ENCODE data around the gene DPYSL5. TPM values are rescaled to one million over a fixed set of nuclear protein-coding genes. Genes with fewer than 3 reads are reported as not detected.

The DPYSL5 gene
- total and polyA plus RNA-seq, 2 donors (not counting 1 experiment from before 2014, with no cell fraction given), result not detected

- CTCF ChIA-PET, result interaction anchor here (0.9 to 2.8 kb wide), 3 partner anchors 8 to 35 kb away, joined by 3 to 10 read pairs (median 3); no protein-coding TSS in a partner anchor
- Mint-ChIP-seq H3K27me3 (peaks cover 16% of the 10 kb centered on the region), H3K4me1 (no peaks in the 10 kb centered on the region), H3K9me3 (ENCODE audit: insufficient read depth) (no peaks in the 10 kb centered on the region), H3K27ac (no peak overlapping the region), H3K4me3 (no peak overlapping the region)
- Histone ChIP-seq H4K20me1 (ENCODE audit: control insufficient read depth, insufficient read depth, low read length, poor library complexity, severe bottlenecking) (no peaks in the 10 kb centered on the region), H3K79me2 (ENCODE audit: control insufficient read depth, insufficient read depth, low read length) (no peaks in the 10 kb centered on the region), H3K9ac (ENCODE audit: low read length) (no peak overlapping the region), H3K4me3 (ENCODE audit: control extremely low read depth in 1 of 5, extremely low read depth in 1 of 5, insufficient read depth in 1 of 5, low read depth in 2 of 5, low read length in 4 of 5) (no peak overlapping the region), H3K9me3 (ENCODE audit: control extremely low read depth in 1 of 3, control insufficient read depth in 2 of 3, insufficient read depth in 1 of 3, low read length in 2 of 3) (no peaks in the 10 kb centered on the region), H3K27ac (ENCODE audit: low read length in 2 of 2) (no peak overlapping the region), H3K36me3 (replicated peaks in 1 of 2; ENCODE audit: control extremely low read depth in 1 of 2, control insufficient read depth in 1 of 2, extremely low read depth in 1 of 2, insufficient read depth in 2 of 2, low read length in 1 of 2) (no peaks in the 10 kb centered on the region), H2AFZ (ENCODE audit: insufficient read depth, low read depth, low read length, poor library complexity, severe bottlenecking) (no peak overlapping the region), H3K4me2 (replicated peaks; ENCODE audit: low read depth, low read length, poor library complexity, severe bottlenecking) (no peak overlapping the region), H3K27me3 (replicated peaks in 1 of 4; ENCODE audit: control extremely low read depth in 1 of 4, control insufficient read depth in 3 of 4, insufficient read depth in 4 of 4, low read length in 3 of 4) (peaks cover 0 to 5% (median 1%) of the 10 kb centered on the region in 4 experiments), H3K4me1 (ENCODE audit: control insufficient read depth in 2 of 2, insufficient read depth in 2 of 2, low read length in 2 of 2) (no peaks in the 10 kb centered on the region)
- no peak for ATAC-seq (ENCODE audit: low read depth)
- intact Hi-C loops (cut with micrococcal nuclease), result no loop called here
- POLR2A ChIA-PET, result no interaction called here
- WGBS (ENCODE audit: insufficient coverage), result no CpG with 5 or more reads among the region's 3 CpGs
- TF ChIP-seq EZH2 (IDR thresholded peaks at IDR 0.05; ENCODE audit: borderline replicate concordance, insufficient read depth, low read depth, low read length, poor library complexity, severe bottlenecking) (no peak), CTCF (IDR thresholded peaks at IDR 0.05) (no peak)
- DNase-seq, result no peak
Observed at GRCh38 chr2:26983746-26984145, 135.8 kb downstream of the DPYSL5 start.

- peaks cover 5% of the 10 kb centered on the region for H3K27me3 Mint-ChIP-seq
- no peak overlapping the region for H3K4me3 Mint-ChIP-seq
- no peak for TF ChIP-seq EZH2 (IDR thresholded peaks at IDR 0.05; ENCODE audit: borderline replicate concordance, insufficient read depth, low read depth, low read length, poor library complexity, severe bottlenecking)
- no peak for TF ChIP-seq CTCF (IDR thresholded peaks at IDR 0.05)
- H3K4me2 ChIP-seq (replicated peaks; ENCODE audit: low read depth, low read length, poor library complexity, severe bottlenecking), result no peak overlapping the region
- no peaks in the 10 kb centered on the region for H3K79me2 ChIP-seq (ENCODE audit: control insufficient read depth, insufficient read depth, low read length)
- 93% methylated on average over 4 of the region's 4 CpGs for WGBS (ENCODE audit: insufficient coverage)
- no peak overlapping the region for H3K9ac ChIP-seq (ENCODE audit: low read length)
- no peaks in the 10 kb centered on the region for H3K4me1 ChIP-seq (ENCODE audit: control insufficient read depth in 2 of 2, insufficient read depth in 2 of 2, low read length in 2 of 2)
- no peak overlapping the region for H3K4me3 ChIP-seq (ENCODE audit: control extremely low read depth in 1 of 5, extremely low read depth in 1 of 5, insufficient read depth in 1 of 5, low read depth in 2 of 5, low read length in 4 of 5)
- intact Hi-C loops (cut with micrococcal nuclease), result no loop called here
- no peak overlapping the region for H3K27ac Mint-ChIP-seq
- H3K27me3 ChIP-seq (replicated peaks in 1 of 4; ENCODE audit: control extremely low read depth in 1 of 4, control insufficient read depth in 3 of 4, insufficient read depth in 4 of 4, low read length in 3 of 4), result peaks cover 0 to 3% (median 0%) of the 10 kb centered on the region in 4 experiments
- no peak overlapping the region for H2AFZ ChIP-seq (ENCODE audit: insufficient read depth, low read depth, low read length, poor library complexity, severe bottlenecking)
- H3K4me1 Mint-ChIP-seq, result no peaks in the 10 kb centered on the region
- no peaks in the 10 kb centered on the region for H3K9me3 Mint-ChIP-seq (ENCODE audit: insufficient read depth)
- no peak overlapping the region for H3K27ac ChIP-seq (ENCODE audit: low read length in 2 of 2)
- DNase-seq (no peak), ATAC-seq (ENCODE audit: low read depth) (no peak)
- ChIA-PET POLR2A (no interaction called here), CTCF (no interaction called here)
- H3K36me3 ChIP-seq (replicated peaks in 1 of 2; ENCODE audit: control extremely low read depth in 1 of 2, control insufficient read depth in 1 of 2, extremely low read depth in 1 of 2, insufficient read depth in 2 of 2, low read length in 1 of 2), result no peaks in the 10 kb centered on the region
- no peaks in the 10 kb centered on the region for H4K20me1 ChIP-seq (ENCODE audit: control insufficient read depth, insufficient read depth, low read length, poor library complexity, severe bottlenecking)
- H3K9me3 ChIP-seq (ENCODE audit: control extremely low read depth in 1 of 3, control insufficient read depth in 2 of 3, insufficient read depth in 1 of 3, low read length in 2 of 3), result no peaks in the 10 kb centered on the region
Observed at GRCh38 chr2:26985807-26986206, 137.9 kb downstream of the DPYSL5 start.

Measured in B cell (primary cell).